HepG2 (cell line): ENCODE measurements around the gene CCDC85A. TPM values are rescaled to one million over a fixed set of nuclear protein-coding genes. Genes with fewer than 3 reads are reported as not detected.

Experiments
- ATAC-seq: fragments of 200-7000 bp; cut with Tn5 transposase; 3 replicates; pipeline ENCODE4 v1.9.1; 2020; ENCODE audit warnings: mild to moderate bottlenecking, moderate library complexity
- BruUV-seq: library from RNA; stranded (reverse); fragments of 400-500 nt; replicated peaks from 2 replicates; lab custom pipeline; 2021; lab: Mats Ljungman, UMichigan
- CTCF ChIA-PET: fragments of 300-600 bp; formaldehyde crosslinking; extraction: SDS; loops from one replicate; lab custom pipeline; 2021; ENCODE audit warnings: low total read pairs, inconsistent platforms, low intra/inter-chr PET ratio; lab: Yijun Ruan, JAX
- POLR2A ChIA-PET: fragments of 350-600 bp; sonication (Branson Sonifier 250); formaldehyde crosslinking; loops from one replicate; lab custom pipeline; 2020; ENCODE audit warnings: antibody characterized with exemption, inconsistent platforms; lab: Yijun Ruan, JAX
- DNase-seq: peaks from one replicate; pipeline ENCODE4 v3.0.0-alpha.2; 2015; ENCODE audit warnings: low spot score
- FAIRE-seq: peaks from 3 replicates; lab custom pipeline; 2011; peaks lifted over from hg19 to GRCh38; lab: Jason Lieb, UNC
- H2AFZ ChIP-seq: one replicate; pipeline ENCODE4 v1.6.1; 2011; ENCODE audit warnings: low read length, inconsistent platforms
- H3K27ac ChIP-seq: fragments of 300-600 bp; 3 replicates; pipeline ENCODE4 v1.8.0; 2011; ENCODE audit warnings: mixed run types, mild to moderate bottlenecking, mixed read lengths, low read length, inconsistent platforms; ENCODE audit not compliant: insufficient read depth; ENCODE audit errors: extremely low read length
- H3K27me3 ChIP-seq, 2 experiments: fragments of 200-600 bp in 1 of 2; 2 replicates in 1 of 2; 3 replicates in 1 of 2; pipeline versions ENCODE4 v1.6.0 to v1.8.0; 2011; ENCODE audit warnings: low read length in 2 of 2, mild to moderate bottlenecking in 2 of 2, moderate library complexity in 2 of 2, inconsistent platforms in 1 of 2; ENCODE audit not compliant: insufficient read depth in 2 of 2, control insufficient read depth in 1 of 2
- H3K36me3 ChIP-seq, 2 experiments: fragments of 200-600 bp in 1 of 2; replicated peaks in 1 of 2; 2 replicates in 1 of 2; 3 replicates in 1 of 2; pipeline versions ENCODE4 v1.5.1 to v1.8.0; 2011; ENCODE audit warnings: low read length in 2 of 2, inconsistent platforms in 1 of 2; ENCODE audit not compliant: insufficient read depth in 2 of 2, control insufficient read depth in 1 of 2
- H3K4me1 ChIP-seq: 2 replicates; pipeline ENCODE4 v1.5.1; 2012; ENCODE audit warnings: low read length, inconsistent platforms; ENCODE audit not compliant: insufficient read depth
- H3K4me2 ChIP-seq: 2 replicates; pipeline ENCODE4 v1.6.0; 2011; ENCODE audit warnings: low read depth, low read length, inconsistent platforms
- H3K4me3 ChIP-seq, 3 experiments: fragments of 200-600 bp in 1 of 3; sonication (generic), shearing (Covaris generic) in 1 of 3; replicated peaks in 1 of 3; 2 replicates each; pipeline ENCODE4 v1.5.1; 2011 to 2016; ENCODE audit warnings: low read length in 3 of 3, inconsistent platforms in 2 of 3, low read depth in 2 of 3, mild to moderate bottlenecking in 2 of 3, control low read depth in 1 of 3, mixed read lengths in 1 of 3; ENCODE audit not compliant: insufficient read depth in 1 of 3
- H3K79me2 ChIP-seq: one replicate; pipeline ENCODE4 v1.6.1; 2011; ENCODE audit warnings: low read length, inconsistent platforms; ENCODE audit not compliant: insufficient read depth
- H3K9ac ChIP-seq: 2 replicates; pipeline ENCODE4 v1.6.0; 2011; ENCODE audit warnings: mild to moderate bottlenecking, low read depth, low read length, inconsistent platforms; ENCODE audit not compliant: insufficient read depth
- H3K9me3 ChIP-seq: 2 replicates; pipeline ENCODE4 v1.5.1; 2012; ENCODE audit warnings: mild to moderate bottlenecking, low read length
- H4K20me1 ChIP-seq: 2 replicates; pipeline ENCODE4 v1.6.0; 2011; ENCODE audit warnings: inconsistent platforms, mild to moderate bottlenecking, low read length, moderate library complexity; ENCODE audit not compliant: insufficient read depth
- ATF1 ChIP-seq: IDR thresholded peaks from 2 replicates; pipeline ENCODE4 v1.6.1; 2016; ENCODE audit warnings: mild to moderate bottlenecking, control low read depth
- CBX5 ChIP-seq: sonication (generic); formaldehyde crosslinking; IDR thresholded peaks from 2 replicates; pipeline ENCODE4 v1.4.0; 2020; ENCODE audit warnings: missing genetic modification reagents, borderline replicate concordance
- ELF3 ChIP-seq: IDR thresholded peaks from 2 replicates; pipeline ENCODE4 v1.6.1; 2016; ENCODE audit warnings: missing genetic modification reagents, missing compliant biosample characterization
- GATAD1 ChIP-seq: IDR thresholded peaks from 2 replicates; pipeline ENCODE4 v1.6.1; 2016; ENCODE audit warnings: missing genetic modification reagents, missing compliant biosample characterization
- RFX3 ChIP-seq: IDR thresholded peaks from 2 replicates; pipeline ENCODE4 v1.6.1; 2016; ENCODE audit warnings: missing biosample characterization, missing genetic modification reagents
- ZNF615 ChIP-seq: sonication (generic); formaldehyde crosslinking; IDR thresholded peaks from 2 replicates; pipeline ENCODE4 v1.5.0; 2020; ENCODE audit warnings: mild to moderate bottlenecking, missing genetic modification reagents, borderline replicate concordance
- WGBS: methylation state at CpG from one replicate; pipeline ENCODE4 v1.1.6; 2017; ENCODE audit warnings: low lambda C conversion rate; 5-methylcytosine and 5-hydroxymethylcytosine counted together
- in situ Hi-C: cut with HindIII; loops from 2 replicates; pipeline ENCODE4 v1.10.0; 2017; ENCODE audit warnings: low pct_unique_long_range_greater_than_20kb; ENCODE audit not compliant: extremely low pct_ligation_motif_present
- intact Hi-C: fragments of 100-400 bp; cut with micrococcal nuclease; formaldehyde crosslinking; loops from one replicate; pipeline ENCODE4 v1.10.0; 2022; ENCODE audit not compliant: unreplicated experiment
- polyA plus RNA-seq, 8 experiments: library from polyadenylated mRNA; depleted of rRNA in 3 of 8; stranded (reverse) in 7 of 8; unstranded in 1 of 8; fragments of >200 nt; fragmentation: Illumina TruSeq in 4 of 8; extraction: Trizol in 4 of 8; gene quantifications; 2 replicates each; pipeline versions ENCODE4 v1.2.1 to v1.2.3, GENCODE V29; 2011 to 2016; ENCODE audit warnings: low read depth in 4 of 8, missing spikeins in 1 of 8, mixed read lengths in 1 of 8; ENCODE audit not compliant: insufficient read depth in 1 of 8
- total RNA-seq, 5 experiments: library from RNA; depleted of rRNA; stranded (reverse); fragments of >200 nt; fragmentation: Illumina TruSeq; extraction: Trizol; gene quantifications; 2 replicates each; pipeline ENCODE4 v1.2.3, GENCODE V29; 2016; ENCODE audit warnings: low read depth in 1 of 5
- TF ChIP-seq, protein P1 (sequence below): sonication (generic); formaldehyde crosslinking; IDR thresholded peaks from 2 replicates; pipeline ENCODE4 v1.4.0; 2020; ENCODE audit warnings: mild to moderate bottlenecking, missing genetic modification reagents
- TF ChIP-seq, protein P2 (sequence below): sonication (generic); formaldehyde crosslinking; IDR thresholded peaks from 2 replicates; pipeline ENCODE4 v1.8.1; 2023; ENCODE audit warnings: mild to moderate bottlenecking, inconsistent platforms, moderate library complexity, missing genetic modification reagents, borderline replicate concordance
- TF ChIP-seq, protein P3 (sequence below): sonication (generic); formaldehyde crosslinking; IDR thresholded peaks from 2 replicates; pipeline ENCODE4 v1.4.0; 2020; ENCODE audit warnings: missing genetic modification reagents, borderline replicate concordance
- TF ChIP-seq, protein P4 (sequence below): sonication (generic); formaldehyde crosslinking; IDR thresholded peaks from 2 replicates; pipeline ENCODE4 v1.9.0; 2021; ENCODE audit warnings: missing genetic modification reagents, borderline replicate concordance

The CCDC85A gene
- total and polyA plus RNA-seq, 2 of the 13 experiments (the other 11 are each of a cell fraction or from before 2014, with no cell fraction given), result not detected

DNA sequence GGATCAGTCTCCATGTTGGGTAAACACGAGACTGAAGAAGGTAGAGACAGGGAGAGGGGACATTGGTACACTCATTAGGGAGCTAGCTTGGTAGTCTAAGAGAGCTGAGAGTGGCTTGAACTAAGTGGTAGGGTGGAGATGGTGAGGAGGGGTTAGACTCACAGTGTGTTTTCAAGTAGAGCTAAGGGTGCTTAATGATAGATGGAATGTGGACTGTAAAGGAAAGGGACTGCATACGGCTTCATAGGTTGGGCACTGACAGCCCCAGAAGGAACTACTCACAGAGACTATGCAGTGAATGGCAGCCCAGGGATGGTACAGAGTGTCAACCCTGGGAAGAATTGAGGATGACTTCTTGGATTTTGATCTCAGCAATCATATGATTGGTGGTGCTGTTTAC lies 178.1 kb downstream of the CCDC85A start (continued):
- TF ChIP-seq, protein P1, sequence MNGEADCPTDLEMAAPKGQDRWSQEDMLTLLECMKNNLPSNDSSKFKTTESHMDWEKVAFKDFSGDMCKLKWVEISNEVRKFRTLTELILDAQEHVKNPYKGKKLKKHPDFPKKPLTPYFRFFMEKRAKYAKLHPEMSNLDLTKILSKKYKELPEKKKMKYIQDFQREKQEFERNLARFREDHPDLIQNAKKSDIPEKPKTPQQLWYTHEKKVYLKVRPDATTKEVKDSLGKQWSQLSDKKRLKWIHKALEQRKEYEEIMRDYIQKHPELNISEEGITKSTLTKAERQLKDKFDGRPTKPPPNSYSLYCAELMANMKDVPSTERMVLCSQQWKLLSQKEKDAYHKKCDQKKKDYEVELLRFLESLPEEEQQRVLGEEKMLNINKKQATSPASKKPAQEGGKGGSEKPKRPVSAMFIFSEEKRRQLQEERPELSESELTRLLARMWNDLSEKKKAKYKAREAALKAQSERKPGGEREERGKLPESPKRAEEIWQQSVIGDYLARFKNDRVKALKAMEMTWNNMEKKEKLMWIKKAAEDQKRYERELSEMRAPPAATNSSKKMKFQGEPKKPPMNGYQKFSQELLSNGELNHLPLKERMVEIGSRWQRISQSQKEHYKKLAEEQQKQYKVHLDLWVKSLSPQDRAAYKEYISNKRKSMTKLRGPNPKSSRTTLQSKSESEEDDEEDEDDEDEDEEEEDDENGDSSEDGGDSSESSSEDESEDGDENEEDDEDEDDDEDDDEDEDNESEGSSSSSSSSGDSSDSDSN (CRISPR knock-in tag), result no peak
- no peak for TF ChIP-seq GATAD1
- TF ChIP-seq, protein P2, sequence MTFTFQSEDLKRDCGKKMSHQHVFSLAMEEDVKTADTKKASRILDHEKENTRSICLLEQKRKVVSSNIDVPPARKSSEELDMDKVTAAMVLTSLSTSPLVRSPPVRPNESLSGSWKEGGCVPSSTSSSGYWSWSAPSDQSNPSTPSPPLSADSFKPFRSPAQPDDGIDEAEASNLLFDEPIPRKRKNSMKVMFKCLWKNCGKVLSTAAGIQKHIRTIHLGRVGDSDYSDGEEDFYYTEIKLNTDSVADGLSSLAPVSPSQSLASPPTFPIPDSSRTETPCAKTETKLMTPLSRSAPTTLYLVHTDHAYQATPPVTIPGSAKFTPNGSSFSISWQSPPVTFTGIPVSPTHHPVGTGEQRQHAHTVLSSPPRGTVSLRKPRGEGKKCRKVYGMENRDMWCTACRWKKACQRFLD (CRISPR knock-in tag), result no peak

DNA sequence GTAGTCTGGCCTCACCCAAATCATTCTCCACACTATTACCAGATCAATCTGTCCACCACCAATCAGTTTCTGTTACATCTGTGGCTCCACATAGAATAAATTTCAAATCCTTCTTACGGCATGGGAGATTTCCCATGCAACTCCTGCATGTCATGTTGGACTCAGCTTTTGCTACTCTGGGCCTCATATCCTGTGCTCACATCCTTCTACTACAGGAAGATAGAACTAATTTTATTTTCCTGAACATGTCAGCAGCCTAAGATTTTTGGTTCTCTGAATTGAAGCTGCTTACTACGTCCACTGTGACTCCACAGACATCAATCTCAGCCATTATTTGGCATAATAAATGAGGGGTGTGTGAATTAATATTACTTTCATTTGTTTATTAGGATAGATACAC lies 181.1 kb downstream of the CCDC85A start:
- no peaks in the 10 kb centered on the region for H3K27me3 ChIP-seq
- H3K4me2 ChIP-seq, result no peak overlapping the region
- no peak overlapping the region for H3K9ac ChIP-seq
- H3K9me3 ChIP-seq, result no peaks in the 10 kb centered on the region
- ATAC-seq (no peak), DNase-seq (no peak), FAIRE-seq (no peak)
- H3K79me2 ChIP-seq, result no peaks in the 10 kb centered on the region
- BruUV-seq, result no TSS peak
- no peak overlapping the region for H3K27ac ChIP-seq
- ChIA-PET POLR2A (no interaction called here), CTCF (no interaction called here)
- in situ Hi-C loops (no loop called here), intact Hi-C loops (loop anchor here (5.0 kb wide), 1 partner anchor 1617 kb away; no protein-coding TSS in a partner anchor)
- 16% methylated on average over 2 of the region's 2 CpGs for WGBS
- no peaks in the 10 kb centered on the region for H4K20me1 ChIP-seq
- H2AFZ ChIP-seq, result no peak overlapping the region
- no peak overlapping the region for H3K4me3 ChIP-seq
- no peaks in the 10 kb centered on the region for H3K4me1 ChIP-seq
- no peaks in the 10 kb centered on the region for H3K36me3 ChIP-seq
- TF ChIP-seq RFX3 (CRISPR knock-in tag) (no peak), ZNF615 (CRISPR knock-in tag) (no peak), CBX5 (CRISPR knock-in tag) (no peak), ATF1 (CRISPR knock-in tag) (no peak), ELF3 (CRISPR knock-in tag) (no peak)
- TF ChIP-seq, protein P3, sequence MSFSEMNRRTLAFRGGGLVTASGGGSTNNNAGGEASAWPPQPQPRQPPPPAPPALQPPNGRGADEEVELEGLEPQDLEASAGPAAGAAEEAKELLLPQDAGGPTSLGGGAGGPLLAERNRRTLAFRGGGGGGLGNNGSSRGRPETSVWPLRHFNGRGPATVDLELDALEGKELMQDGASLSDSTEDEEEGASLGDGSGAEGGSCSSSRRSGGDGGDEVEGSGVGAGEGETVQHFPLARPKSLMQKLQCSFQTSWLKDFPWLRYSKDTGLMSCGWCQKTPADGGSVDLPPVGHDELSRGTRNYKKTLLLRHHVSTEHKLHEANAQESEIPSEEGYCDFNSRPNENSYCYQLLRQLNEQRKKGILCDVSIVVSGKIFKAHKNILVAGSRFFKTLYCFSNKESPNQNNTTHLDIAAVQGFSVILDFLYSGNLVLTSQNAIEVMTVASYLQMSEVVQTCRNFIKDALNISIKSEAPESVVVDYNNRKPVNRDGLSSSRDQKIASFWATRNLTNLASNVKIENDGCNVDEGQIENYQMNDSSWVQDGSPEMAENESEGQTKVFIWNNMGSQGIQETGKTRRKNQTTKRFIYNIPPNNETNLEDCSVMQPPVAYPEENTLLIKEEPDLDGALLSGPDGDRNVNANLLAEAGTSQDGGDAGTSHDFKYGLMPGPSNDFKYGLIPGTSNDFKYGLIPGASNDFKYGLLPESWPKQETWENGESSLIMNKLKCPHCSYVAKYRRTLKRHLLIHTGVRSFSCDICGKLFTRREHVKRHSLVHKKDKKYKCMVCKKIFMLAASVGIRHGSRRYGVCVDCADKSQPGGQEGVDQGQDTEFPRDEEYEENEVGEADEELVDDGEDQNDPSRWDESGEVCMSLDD (CRISPR knock-in tag), result no peak
- TF ChIP-seq, protein P4, sequence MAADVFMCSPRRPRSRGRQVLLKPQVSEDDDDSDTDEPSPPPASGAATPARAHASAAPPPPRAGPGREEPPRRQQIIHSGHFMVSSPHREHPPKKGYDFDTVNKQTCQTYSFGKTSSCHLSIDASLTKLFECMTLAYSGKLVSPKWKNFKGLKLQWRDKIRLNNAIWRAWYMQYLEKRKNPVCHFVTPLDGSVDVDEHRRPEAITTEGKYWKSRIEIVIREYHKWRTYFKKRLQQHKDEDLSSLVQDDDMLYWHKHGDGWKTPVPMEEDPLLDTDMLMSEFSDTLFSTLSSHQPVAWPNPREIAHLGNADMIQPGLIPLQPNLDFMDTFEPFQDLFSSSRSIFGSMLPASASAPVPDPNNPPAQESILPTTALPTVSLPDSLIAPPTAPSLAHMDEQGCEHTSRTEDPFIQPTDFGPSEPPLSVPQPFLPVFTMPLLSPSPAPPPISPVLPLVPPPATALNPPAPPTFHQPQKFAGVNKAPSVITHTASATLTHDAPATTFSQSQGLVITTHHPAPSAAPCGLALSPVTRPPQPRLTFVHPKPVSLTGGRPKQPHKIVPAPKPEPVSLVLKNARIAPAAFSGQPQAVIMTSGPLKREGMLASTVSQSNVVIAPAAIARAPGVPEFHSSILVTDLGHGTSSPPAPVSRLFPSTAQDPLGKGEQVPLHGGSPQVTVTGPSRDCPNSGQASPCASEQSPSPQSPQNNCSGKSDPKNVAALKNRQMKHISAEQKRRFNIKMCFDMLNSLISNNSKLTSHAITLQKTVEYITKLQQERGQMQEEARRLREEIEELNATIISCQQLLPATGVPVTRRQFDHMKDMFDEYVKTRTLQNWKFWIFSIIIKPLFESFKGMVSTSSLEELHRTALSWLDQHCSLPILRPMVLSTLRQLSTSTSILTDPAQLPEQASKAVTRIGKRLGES (CRISPR knock-in tag), result no peak
